ENCODE data around the gene RPUSD3.

GRCh38 chr3:9888540-9888939, 44.7 kb upstream of the RPUSD3 start:
- TF ChIP-seq CTCF (IDR thresholded peaks at IDR 0.05) (no peak), POLR2A (IDR thresholded peaks at IDR 0.05) (no peak)
